ENCODE results near the gene WDR27. TPM values are rescaled to one million over a fixed set of nuclear protein-coding genes. Genes with fewer than 3 reads are reported as not detected.
A peak's percentile ranks its signal among the peaks of the same experiment; 100 is the strongest.

WDR27 gene
- total RNA-seq, 2 experiments from 2014 or later = 48.8 to 49.6 TPM

- no peaks in the 10 kb centered on the region for H3K4me1 Mint-ChIP-seq (ENCODE audit: low read depth)
- CTCF ChIA-PET = interaction anchor here (0.6 kb wide), 1 partner anchor 91 kb away, joined by 3 read pairs; no protein-coding TSS in a partner anchor
- peaks cover 26% of the 10 kb centered on the region for H3K36me3 Mint-ChIP-seq (ENCODE audit: low read depth)
- H3K9me3 Mint-ChIP-seq = peaks cover 29% of the 10 kb centered on the region
- POLR2A ChIA-PET = no interaction called here
- DNase-seq = no peak
- intact Hi-C loops (cut with micrococcal nuclease) = no loop called here
- ATAC-seq = no peak
- TF ChIP-seq CTCF (IDR thresholded peaks at IDR 0.05) = no peak
- no peak overlapping the region for H3K27ac Mint-ChIP-seq
- H3K4me3 Mint-ChIP-seq = no peak overlapping the region
- H3K27me3 Mint-ChIP-seq = no peaks in the 10 kb centered on the region
Measured at GRCh38 chr6:169536446-169537170, 165.2 kb downstream of the WDR27 start.

- Mint-ChIP-seq H3K27me3 (no peaks in the 10 kb centered on the region), H3K4me1 (ENCODE audit: low read depth) (peaks cover 17% of the 10 kb centered on the region), H3K36me3 (ENCODE audit: low read depth) (peaks cover 26% of the 10 kb centered on the region), H3K4me3 (no peak overlapping the region), H3K9me3 (peaks cover 29% of the 10 kb centered on the region), H3K27ac (no peak overlapping the region)
- ATAC-seq (no peak), DNase-seq (no peak)
- POLR2A ChIA-PET = no interaction called here
- intact Hi-C loops (cut with micrococcal nuclease) = no loop called here
- CTCF ChIA-PET = no interaction called here
- TF ChIP-seq CTCF (IDR thresholded peaks at IDR 0.05) = no peak
Measured at GRCh38 chr6:169534039-169534421, 167.8 kb downstream of the WDR27 start.

- H3K27ac Mint-ChIP-seq = no peak overlapping the region
- intact Hi-C loops (cut with micrococcal nuclease) = no loop called here
- peaks cover 29% of the 10 kb centered on the region for H3K9me3 Mint-ChIP-seq
- H3K4me3 Mint-ChIP-seq = no peak overlapping the region
- H3K36me3 Mint-ChIP-seq (ENCODE audit: low read depth) = peaks cover 26% of the 10 kb centered on the region
- H3K27me3 Mint-ChIP-seq = no peaks in the 10 kb centered on the region
- ATAC-seq (no peak), DNase-seq (no peak)
- CTCF ChIA-PET = no interaction called here
- POLR2A ChIA-PET = no interaction called here
- H3K4me1 Mint-ChIP-seq (ENCODE audit: low read depth) = peaks cover 17% of the 10 kb centered on the region
- TF ChIP-seq CTCF (IDR thresholded peaks at IDR 0.05) = no peak
Measured at GRCh38 chr6:169533301-169534038, 168.4 kb downstream of the WDR27 start.

GRCh38 chr6:169530752-169531123, 171.1 kb downstream of the WDR27 start:
- intact Hi-C loops (cut with micrococcal nuclease) = no loop called here
- CTCF ChIA-PET = no interaction called here
- peak; percentile 80 for ATAC-seq
- Mint-ChIP-seq H3K36me3 (ENCODE audit: low read depth) (peaks cover 13% of the 10 kb centered on the region), H3K27me3 (no peaks in the 10 kb centered on the region), H3K27ac (peak overlapping the region; percentile 74), H3K9me3 (peaks cover 17% of the 10 kb centered on the region), H3K4me3 (peak overlapping the region; percentile 37), H3K4me1 (ENCODE audit: low read depth) (peaks cover 17% of the 10 kb centered on the region)
- TF ChIP-seq CTCF (IDR thresholded peaks at IDR 0.05) = no peak
- DNase-seq = peak; percentile 67
- POLR2A ChIA-PET = interaction anchor here (0.6 kb wide), 1 partner anchor 83 kb away, joined by 5 read pairs; no protein-coding TSS in a partner anchor
